Activated CD8-positive, alpha-beta memory T cell treated with anti-CD3 and anti-CD28 coated beads for 36 hours (primary cell): ENCODE results near the gene PAQR7. TPM values are rescaled to one million over a fixed set of nuclear protein-coding genes. Genes with fewer than 3 reads are reported as not detected.

ENCODE experiments used
- CTCF ChIA-PET: fragments of 350-600 bp; sonication (Branson Sonifier 250); formaldehyde crosslinking; loops from one replicate; lab custom pipeline; 2021; ENCODE audit warnings: antibody characterized with exemption; lab: Charles Lee
- POLR2A ChIA-PET: fragments of 350-600 bp; sonication (Branson Sonifier 250); formaldehyde crosslinking; loops from one replicate; lab custom pipeline; 2021; ENCODE audit warnings: antibody characterized with exemption; lab: Charles Lee
- total RNA-seq, 2 experiments: library from RNA; stranded (reverse); gene quantifications; one replicate each; pipeline ENCODE4 v1.2.3, GENCODE V29; 2021

PAQR7 gene, protein sequence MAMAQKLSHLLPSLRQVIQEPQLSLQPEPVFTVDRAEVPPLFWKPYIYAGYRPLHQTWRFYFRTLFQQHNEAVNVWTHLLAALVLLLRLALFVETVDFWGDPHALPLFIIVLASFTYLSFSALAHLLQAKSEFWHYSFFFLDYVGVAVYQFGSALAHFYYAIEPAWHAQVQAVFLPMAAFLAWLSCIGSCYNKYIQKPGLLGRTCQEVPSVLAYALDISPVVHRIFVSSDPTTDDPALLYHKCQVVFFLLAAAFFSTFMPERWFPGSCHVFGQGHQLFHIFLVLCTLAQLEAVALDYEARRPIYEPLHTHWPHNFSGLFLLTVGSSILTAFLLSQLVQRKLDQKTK
- 10 to 100 TPM in 1 of 2 experiments, 1 to 10 TPM in 1; 8.9 to 10.3 TPM for total RNA-seq

GRCh38 chr1:25875154-25875855 is at the start of gene PAQR7:
Gene PAQR7, minus strand, starts transcription at chr1:25875708. Its CDS starts 11,869 bp downstream, at chr1:25863839.
- POLR2A ChIA-PET, result interaction anchor here (0.9 to 1.8 kb wide), 5 partner anchors 30 to 122 kb away, joined by 3 to 8 read pairs (median 3); partner anchors contain the start of genes MTFR1L and PAFAH2

DNA sequence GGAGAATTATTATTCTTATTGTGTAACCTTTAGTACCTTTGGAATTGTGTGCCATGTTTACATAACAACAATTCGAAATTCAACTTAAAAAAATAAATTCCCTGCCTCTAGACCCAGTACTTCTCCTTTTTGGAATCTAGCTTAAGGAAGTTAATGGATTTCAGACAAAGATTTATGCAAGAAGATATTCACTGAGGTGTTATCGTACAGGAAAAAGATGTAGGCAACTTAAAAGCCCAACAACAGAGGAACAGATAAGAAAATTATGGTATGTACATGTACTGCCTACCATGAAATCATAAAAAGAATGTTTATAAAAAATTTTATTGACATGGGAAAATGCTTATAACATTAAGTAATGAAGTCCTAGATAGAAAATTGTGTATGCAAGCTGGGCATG is 48.9 kb upstream of the PAQR7 start:
- CTCF ChIA-PET, result no interaction called here
- POLR2A ChIA-PET, result no interaction called here

More at GRCh38 chr1:25875154-25875855, at the start of gene PAQR7:
- CTCF ChIA-PET, result interaction anchor here (1.0 to 1.5 kb wide), 5 partner anchors 17 to 127 kb away, joined by 3 to 5 read pairs (median 3); no protein-coding TSS in a partner anchor

DNA sequence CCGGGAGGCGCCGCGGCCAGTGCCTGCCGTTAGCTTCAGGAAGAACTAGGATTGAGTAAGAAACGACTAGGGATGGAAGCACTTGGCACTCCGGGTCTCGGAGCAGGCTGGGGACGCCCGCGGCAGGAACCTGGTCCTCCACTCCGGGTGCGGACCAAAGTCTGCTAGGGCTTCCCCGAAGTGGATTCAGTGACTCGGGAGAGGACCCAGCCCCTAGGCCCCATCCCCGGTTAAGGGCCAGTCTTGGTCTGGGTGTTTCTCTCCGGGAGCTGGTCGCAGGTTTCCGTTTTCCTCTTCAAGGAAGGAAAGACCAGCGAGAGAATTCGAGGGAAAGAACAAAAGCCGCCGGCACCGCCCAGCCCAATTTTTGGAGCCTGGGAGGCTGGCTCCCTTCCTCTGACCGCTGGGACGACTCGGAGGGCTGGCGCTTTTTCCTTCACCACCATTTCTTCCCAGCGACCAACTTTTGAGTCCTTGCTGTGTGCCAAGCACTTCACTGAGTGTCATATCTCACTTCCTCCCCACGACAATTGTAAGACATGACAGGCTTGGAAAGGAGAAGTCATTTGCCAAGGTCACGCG is 47.6 kb upstream of the PAQR7 start:
- ChIA-PET POLR2A (no interaction called here), CTCF (interaction anchor here (0.9 to 2.7 kb wide), 4 partner anchors 11 to 75 kb away, joined by 3 to 11 read pairs (median 3); partner anchors contain the start of gene PAFAH2)

- POLR2A ChIA-PET, result no interaction called here
- CTCF ChIA-PET, result interaction anchor here (0.9 to 2.7 kb wide), 5 partner anchors 12 to 75 kb away, joined by 3 to 11 read pairs (median 3); partner anchors contain the start of gene PAFAH2
Observed at GRCh38 chr1:25922056-25922970, 46.8 kb upstream of the PAQR7 start.

DNA sequence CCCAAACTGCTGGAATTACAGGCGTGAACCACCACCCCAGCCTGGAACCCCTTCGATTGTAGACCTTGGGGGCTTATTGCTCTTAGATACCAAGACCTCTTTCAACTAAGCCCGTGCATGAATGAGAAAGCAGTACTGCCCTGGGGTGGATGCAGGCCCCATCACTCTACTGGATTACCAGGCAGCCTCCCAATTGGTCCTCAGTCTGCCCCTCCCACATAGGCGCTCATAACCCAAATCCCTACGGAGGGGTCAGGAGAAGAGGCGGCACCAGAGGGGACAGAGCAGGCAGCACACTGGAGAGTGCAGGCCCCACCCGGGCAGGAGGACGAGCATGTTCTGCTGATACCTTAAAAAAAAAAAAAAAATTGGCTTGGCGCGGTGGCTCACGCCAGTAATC is 43.1 kb upstream of the PAQR7 start:
- CTCF ChIA-PET, result interaction anchor here (0.7 to 1.2 kb wide), 2 partner anchors 9 to 19 kb away, joined by 3 to 4 read pairs; no protein-coding TSS in a partner anchor
- POLR2A ChIA-PET, result no interaction called here

DNA sequence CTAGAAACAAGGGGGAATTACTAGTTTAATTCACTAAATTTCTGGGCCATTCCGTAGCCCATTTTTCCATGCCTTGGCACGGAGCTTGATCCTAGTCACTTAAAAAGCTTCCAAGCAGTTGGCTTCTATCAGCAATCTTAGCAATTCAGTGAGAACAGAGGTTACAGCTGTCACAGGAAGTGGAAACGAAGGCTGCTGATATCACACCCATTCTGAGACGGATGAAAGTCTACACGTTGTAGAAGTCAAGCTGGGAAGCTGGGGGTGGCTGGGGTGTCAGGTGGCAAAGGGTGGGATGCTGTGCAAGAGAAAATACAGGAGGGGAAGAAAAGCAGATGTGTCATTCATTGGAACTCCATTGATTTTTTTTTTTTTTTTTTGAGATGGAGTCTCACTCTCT is 42.5 kb upstream of the PAQR7 start:
- POLR2A ChIA-PET, result no interaction called here

DNA sequence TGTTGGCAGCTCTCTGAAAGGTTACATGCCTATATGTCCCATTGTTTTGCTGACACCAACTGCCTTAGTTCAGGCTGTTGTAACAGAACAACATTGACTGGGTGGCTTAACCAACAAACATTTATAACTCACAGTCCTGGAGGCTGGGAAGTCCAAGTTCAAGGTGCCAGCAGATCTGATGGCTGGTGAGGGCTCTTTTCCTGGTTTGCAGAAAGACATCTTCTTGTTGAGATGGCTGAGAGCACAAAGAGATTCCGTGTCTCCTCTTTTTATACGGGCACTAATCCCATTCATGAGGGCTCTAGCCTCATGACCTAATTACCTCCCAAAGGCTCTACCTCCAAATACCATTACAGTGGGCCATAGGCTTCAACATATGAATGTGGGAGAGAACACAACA is 41.0 kb upstream of the PAQR7 start:
- ChIA-PET POLR2A (no interaction called here), CTCF (interaction anchor here (1.0 kb wide), 1 partner anchor 21 kb away, joined by 3 read pairs; no protein-coding TSS in a partner anchor)

More for the DNA sequence above, 42.5 kb upstream of the PAQR7 start:
- CTCF ChIA-PET, result interaction anchor here (0.7 to 1.2 kb wide), 2 partner anchors 9 to 18 kb away, joined by 3 to 4 read pairs; no protein-coding TSS in a partner anchor

- ChIA-PET POLR2A (no interaction called here), CTCF (interaction anchor here (0.5 kb wide), 1 partner anchor 45 kb away, joined by 3 read pairs; no protein-coding TSS in a partner anchor)
Observed at GRCh38 chr1:25914074-25914995, 38.8 kb upstream of the PAQR7 start.

GRCh38 chr1:25913206-25913605 is 37.7 kb upstream of the PAQR7 start:
- CTCF ChIA-PET, result interaction anchor here (0.9 kb wide), 1 partner anchor 18 kb away, joined by 5 read pairs; no protein-coding TSS in a partner anchor
- POLR2A ChIA-PET, result no interaction called here

GRCh38 chr1:25912076-25912831 is 36.7 kb upstream of the PAQR7 start:
- POLR2A ChIA-PET, result no interaction called here
- CTCF ChIA-PET, result no interaction called here

- POLR2A ChIA-PET, result no interaction called here
- CTCF ChIA-PET, result no interaction called here
Observed at GRCh38 chr1:25911162-25911561, 35.7 kb upstream of the PAQR7 start.

DNA sequence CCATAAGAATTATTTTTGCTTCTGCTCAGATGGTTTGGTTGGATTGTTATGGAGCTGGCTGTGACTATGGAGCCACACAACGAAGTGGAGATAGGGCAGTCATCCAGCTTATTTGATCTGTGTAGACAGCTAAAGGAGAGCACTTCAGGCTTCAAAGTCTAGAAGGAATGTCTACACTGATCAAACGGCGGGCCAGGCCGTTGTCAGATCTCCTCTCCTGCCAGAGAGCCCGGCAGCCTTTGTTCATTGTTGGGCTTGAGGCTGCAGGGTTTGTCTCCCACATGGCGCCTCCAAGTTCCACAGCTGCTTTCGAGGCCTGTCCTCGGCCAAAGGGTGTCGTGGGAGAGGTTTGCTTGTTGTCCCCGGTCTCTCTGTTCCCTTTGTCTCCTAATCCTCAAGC is 33.5 kb upstream of the PAQR7 start:
- CTCF ChIA-PET, result interaction anchor here (0.5 to 1.0 kb wide), 2 partner anchors 9 to 14 kb away, joined by 4 to 5 read pairs; no protein-coding TSS in a partner anchor
- POLR2A ChIA-PET, result no interaction called here

GRCh38 chr1:25908161-25908560 is 32.7 kb upstream of the PAQR7 start:
- ChIA-PET CTCF (no interaction called here), POLR2A (no interaction called here)

DNA sequence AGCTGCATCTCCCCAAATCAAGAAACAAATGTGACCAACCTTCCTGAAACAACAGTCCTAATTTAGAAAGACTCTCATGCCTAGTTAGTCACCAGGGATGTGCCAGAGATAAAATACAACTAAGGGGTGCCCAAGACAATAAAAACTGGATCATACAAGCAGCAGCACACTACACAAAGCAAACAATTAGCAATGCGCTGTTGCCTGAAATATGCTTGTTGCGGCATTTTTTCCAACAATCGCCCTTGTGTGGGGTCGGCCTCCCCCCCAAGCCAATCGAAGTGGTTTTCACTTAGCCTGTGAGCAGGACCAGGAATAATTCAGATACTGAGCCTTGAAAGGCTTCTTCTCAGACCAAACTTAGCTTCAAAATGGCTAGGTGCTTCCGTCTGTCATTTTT is 32.1 kb upstream of the PAQR7 start:
- ChIA-PET CTCF (no interaction called here), POLR2A (no interaction called here)

- ChIA-PET POLR2A (interaction anchor here (1.2 to 2.9 kb wide), 3 partner anchors 11 to 91 kb away, joined by 4 to 13 read pairs (median 5); partner anchors contain the start of genes MTFR1L and PAFAH2), CTCF (interaction anchor here (0.6 to 3.5 kb wide), 2 partner anchors 11 to 402 kb away, joined by 3 to 27 read pairs; no protein-coding TSS in a partner anchor)
Observed at GRCh38 chr1:25906644-25907300, 31.3 kb upstream of the PAQR7 start.
